ENCODE measurements around the gene LRRN3. TPM values are rescaled to one million over a fixed set of nuclear protein-coding genes. Genes with fewer than 3 reads are reported as not detected.

Gene LRRN3
- total and polyA plus RNA-seq, 2 experiments from 2014 or later = 0.41 to 0.43 TPM

GRCh38 chr7:111083413-111083812 lies 7.5 kb upstream of the LRRN3 start:
- H3K4me2 ChIP-seq (ENCODE audit: unreplicated experiment) = peak overlapping the region; percentile 57
- no peaks in the 10 kb centered on the region for H4K20me1 ChIP-seq (ENCODE audit: insufficient read depth)
- peak overlapping the region; percentile 40; the same call in 1 of the 2 replicates for H3K9ac ChIP-seq
- peak; percentile 71 for DNase-seq
- TF ChIP-seq EZH2phosphoT487 (IDR thresholded peaks at IDR 0.05; ENCODE audit: insufficient read depth, low read depth) = no peak
- TF ChIP-seq EZH2 (IDR thresholded peaks at IDR 0.05; ENCODE audit: insufficient read depth, poor library complexity, severe bottlenecking) = no peak
- H3K27me3 ChIP-seq (replicated peaks; ENCODE audit: insufficient read depth) = no peaks in the 10 kb centered on the region
- H3K36me3 ChIP-seq (ENCODE audit: low read depth) = no peaks in the 10 kb centered on the region
- peaks cover 31% of the 10 kb centered on the region for H3K4me1 ChIP-seq (ENCODE audit: insufficient read depth)
- no peaks in the 10 kb centered on the region for H3K9me3 ChIP-seq (ENCODE audit: low read depth)
- 31 to 42% methylated on average over 5 of the region's 5 CpGs for WGBS, 2 experiments (ENCODE audit: low coverage in 1 of 2, low lambda C conversion rate in 2 of 2, missing lambda C conversion rate in 2 of 2)
- in situ Hi-C loops (cut with MboI) = loop anchor here (10.0 kb wide), 1 partner anchor 391 kb away; no protein-coding TSS in a partner anchor
- H3K27ac ChIP-seq = peak overlapping the region; percentile 68
- no peaks in the 10 kb centered on the region for H3K79me2 ChIP-seq (ENCODE audit: insufficient read depth)
- peaks cover 22% of the 10 kb centered on the region for H3F3A ChIP-seq (ENCODE audit: insufficient read depth)
- peak overlapping the region; percentile 22 for H2AFZ ChIP-seq
- H3K9me2 ChIP-seq (ENCODE audit: insufficient read depth) = no peaks in the 10 kb centered on the region
- peak overlapping the region; percentile 33; the same call in 1 of the 2 replicates for H3K4me3 ChIP-seq

DNA sequence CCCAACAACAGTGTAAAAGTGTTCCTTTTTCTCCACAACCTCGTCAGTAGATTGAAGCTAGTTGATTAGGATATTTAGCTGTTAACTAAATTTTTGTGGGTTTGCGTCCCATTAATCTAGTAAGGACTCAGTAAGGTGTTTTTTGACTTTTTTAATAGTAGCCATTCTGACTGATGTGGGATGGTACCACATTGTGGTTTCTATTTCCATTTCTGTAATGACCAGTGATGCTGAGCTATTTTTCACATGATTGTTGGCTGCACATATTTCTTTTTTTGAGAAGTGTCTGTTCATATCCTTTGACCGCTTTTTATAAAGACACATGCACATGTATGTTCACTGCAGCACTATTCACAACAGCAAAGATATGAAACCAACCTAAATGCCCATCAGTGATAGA lies 5.6 kb upstream of the LRRN3 start:
- H3K27me3 ChIP-seq (replicated peaks; ENCODE audit: insufficient read depth) = no peaks in the 10 kb centered on the region
- no peaks in the 10 kb centered on the region for H3K9me3 ChIP-seq (ENCODE audit: low read depth)
- H4K20me1 ChIP-seq (ENCODE audit: insufficient read depth) = no peaks in the 10 kb centered on the region
- H3F3A ChIP-seq (ENCODE audit: insufficient read depth) = peaks cover 22% of the 10 kb centered on the region
- H3K27ac ChIP-seq = no peak overlapping the region
- no peak for DNase-seq
- H3K4me1 ChIP-seq (ENCODE audit: insufficient read depth) = peaks cover 31% of the 10 kb centered on the region
- no peak overlapping the region for H2AFZ ChIP-seq
- no peak for TF ChIP-seq EZH2 (IDR thresholded peaks at IDR 0.05; ENCODE audit: insufficient read depth, poor library complexity, severe bottlenecking)
- TF ChIP-seq EZH2phosphoT487 (IDR thresholded peaks at IDR 0.05; ENCODE audit: insufficient read depth, low read depth) = no peak
- H3K9me2 ChIP-seq (ENCODE audit: insufficient read depth) = no peaks in the 10 kb centered on the region
- H3K36me3 ChIP-seq (ENCODE audit: low read depth) = no peaks in the 10 kb centered on the region
- H3K4me3 ChIP-seq = no peak overlapping the region
- no peak overlapping the region for H3K9ac ChIP-seq
- in situ Hi-C loops (cut with MboI) = loop anchor here (10.0 kb wide), 1 partner anchor 389 kb away; no protein-coding TSS in a partner anchor
- no peak overlapping the region for H3K4me2 ChIP-seq (ENCODE audit: unreplicated experiment)
- 94 to 95% methylated on average over 3 of the region's 3 CpGs for WGBS, 2 experiments (ENCODE audit: low coverage in 1 of 2, low lambda C conversion rate in 2 of 2, missing lambda C conversion rate in 2 of 2)
- no peaks in the 10 kb centered on the region for H3K79me2 ChIP-seq (ENCODE audit: insufficient read depth)

DNA sequence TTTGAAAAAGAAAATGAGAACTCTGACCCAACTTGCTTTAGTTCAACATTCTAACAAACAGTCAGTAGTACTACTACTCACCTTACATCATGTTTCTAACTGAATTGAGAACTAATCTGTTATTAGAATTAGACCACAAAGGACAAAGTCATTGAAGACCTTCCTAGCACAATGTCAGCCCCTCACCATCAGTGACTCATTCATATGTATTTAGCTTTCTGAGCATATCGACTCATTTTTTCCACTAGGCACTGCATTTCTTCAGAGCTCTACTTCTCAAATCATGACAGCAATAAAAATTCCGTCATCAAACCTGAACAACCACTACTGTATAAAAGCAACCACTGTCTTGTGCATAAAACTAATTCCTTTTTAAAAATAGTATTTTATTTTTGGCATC lies 4.4 kb upstream of the LRRN3 start:
- no peaks in the 10 kb centered on the region for H3K36me3 ChIP-seq (ENCODE audit: low read depth)
- no peaks in the 10 kb centered on the region for H3K9me3 ChIP-seq (ENCODE audit: low read depth)
- in situ Hi-C loops (cut with MboI) = loop anchor here (10.0 kb wide), 1 partner anchor 388 kb away; no protein-coding TSS in a partner anchor
- peaks cover 26% of the 10 kb centered on the region for H3K4me1 ChIP-seq (ENCODE audit: insufficient read depth)
- peaks cover 18% of the 10 kb centered on the region for H3F3A ChIP-seq (ENCODE audit: insufficient read depth)
- H3K27ac ChIP-seq = no peak overlapping the region
- no peaks in the 10 kb centered on the region for H3K9me2 ChIP-seq (ENCODE audit: insufficient read depth)
- 98 to 100% methylated on average over 2 of the region's 2 CpGs for WGBS, 2 experiments (ENCODE audit: low coverage in 1 of 2, low lambda C conversion rate in 2 of 2, missing lambda C conversion rate in 2 of 2)
- no peak overlapping the region for H2AFZ ChIP-seq
- H3K4me2 ChIP-seq (ENCODE audit: unreplicated experiment) = no peak overlapping the region
- TF ChIP-seq EZH2 (IDR thresholded peaks at IDR 0.05; ENCODE audit: insufficient read depth, poor library complexity, severe bottlenecking) = no peak
- no peak for TF ChIP-seq EZH2phosphoT487 (IDR thresholded peaks at IDR 0.05; ENCODE audit: insufficient read depth, low read depth)
- no peaks in the 10 kb centered on the region for H3K79me2 ChIP-seq (ENCODE audit: insufficient read depth)
- H3K9ac ChIP-seq = no peak overlapping the region
- no peak overlapping the region for H3K4me3 ChIP-seq
- no peaks in the 10 kb centered on the region for H3K27me3 ChIP-seq (replicated peaks; ENCODE audit: insufficient read depth)
- DNase-seq = no peak
- no peaks in the 10 kb centered on the region for H4K20me1 ChIP-seq (ENCODE audit: insufficient read depth)

DNA sequence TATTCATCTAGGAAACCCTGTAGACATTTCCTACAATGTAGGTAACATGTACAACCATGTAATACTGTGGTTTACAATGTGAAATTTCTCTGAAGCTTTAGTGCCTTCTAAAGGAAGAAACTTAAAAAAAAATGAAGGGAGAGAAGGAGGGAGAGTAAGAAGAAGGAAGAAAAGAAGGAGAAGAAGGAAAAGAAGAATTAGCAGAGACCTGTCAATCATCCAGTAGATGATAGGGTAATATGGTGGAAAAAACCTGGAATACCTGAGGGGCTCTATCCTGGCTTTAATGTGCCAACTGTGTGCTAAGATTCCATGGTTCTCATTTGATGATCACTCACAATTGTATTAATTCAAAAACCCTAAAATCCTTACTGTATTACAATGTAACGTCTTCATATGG lies 2.6 kb upstream of the LRRN3 start:
- DNase-seq = no peak
- 93 to 96% methylated on average over 1 of the region's 1 CpG for WGBS, 2 experiments (ENCODE audit: low coverage in 1 of 2, low lambda C conversion rate in 2 of 2, missing lambda C conversion rate in 2 of 2)
- Histone ChIP-seq H3K27ac (no peak overlapping the region), H3F3A (ENCODE audit: insufficient read depth) (no peaks in the 10 kb centered on the region), H3K79me2 (ENCODE audit: insufficient read depth) (no peaks in the 10 kb centered on the region), H4K20me1 (ENCODE audit: insufficient read depth) (no peaks in the 10 kb centered on the region), H2AFZ (no peak overlapping the region), H3K36me3 (ENCODE audit: low read depth) (no peaks in the 10 kb centered on the region), H3K9me2 (ENCODE audit: insufficient read depth) (no peaks in the 10 kb centered on the region), H3K27me3 (replicated peaks; ENCODE audit: insufficient read depth) (no peaks in the 10 kb centered on the region), H3K4me1 (ENCODE audit: insufficient read depth) (peaks cover 8% of the 10 kb centered on the region), H3K4me2 (ENCODE audit: unreplicated experiment) (no peak overlapping the region), H3K9ac (no peak overlapping the region), H3K4me3 (no peak overlapping the region), H3K9me3 (ENCODE audit: low read depth) (no peaks in the 10 kb centered on the region)
- in situ Hi-C loops (cut with MboI) = loop anchor here (10.0 kb wide), 1 partner anchor 386 kb away; no protein-coding TSS in a partner anchor
- TF ChIP-seq EZH2phosphoT487 (IDR thresholded peaks at IDR 0.05; ENCODE audit: insufficient read depth, low read depth) = no peak
- no peak for TF ChIP-seq EZH2 (IDR thresholded peaks at IDR 0.05; ENCODE audit: insufficient read depth, poor library complexity, severe bottlenecking)

Measured in GM23248 (cell line).